ENCODE measurements around the gene LRRTM4. TPM values are rescaled to one million over a fixed set of nuclear protein-coding genes. Genes with fewer than 3 reads are reported as not detected.

The LRRTM4 gene
- total and polyA plus RNA-seq, 10 of the 15 experiments (the other 5 are each of a cell fraction or from before 2014, with no cell fraction given): 0.01 to 1.0 TPM; not detected in 8

DNA sequence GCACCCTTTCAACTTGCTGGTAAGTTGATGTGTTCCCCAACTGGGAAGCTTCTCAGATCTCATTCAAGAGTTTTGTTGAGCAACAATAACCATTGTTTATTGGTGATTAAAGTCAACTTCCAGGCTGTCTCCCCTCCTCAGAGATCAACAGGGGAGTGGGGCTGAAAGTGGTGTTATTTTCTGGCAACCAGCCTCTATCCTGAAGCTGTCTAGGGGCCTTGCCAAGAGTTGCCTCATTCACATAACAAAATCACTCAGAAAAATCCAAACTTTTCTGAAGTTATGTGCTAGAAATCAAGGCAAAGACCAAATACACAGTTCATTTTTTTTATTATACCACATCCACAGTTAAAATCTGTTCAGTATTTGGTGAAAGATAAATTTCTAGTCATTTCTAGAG is 788.4 kb downstream of the LRRTM4 start:
- H4K20me1 ChIP-seq (ENCODE audit: control insufficient read depth, insufficient read depth): no peaks in the 10 kb centered on the region
- RAD21 ChIA-PET (ENCODE audit: unreplicated experiment): no interaction called here
- no peak for ATAC-seq
- H3K4me1 ChIP-seq (ENCODE audit: control insufficient read depth, insufficient read depth, low read length): no peaks in the 10 kb centered on the region
- FAIRE-seq: no peak
- no peaks in the 10 kb centered on the region for H3K9me3 ChIP-seq (replicated peaks; ENCODE audit: control insufficient read depth, insufficient read depth, low read length)
- no peak overlapping the region for H3K27ac ChIP-seq (ENCODE audit: control insufficient read depth, insufficient read depth)
- TF ChIP-seq, protein P1, sequence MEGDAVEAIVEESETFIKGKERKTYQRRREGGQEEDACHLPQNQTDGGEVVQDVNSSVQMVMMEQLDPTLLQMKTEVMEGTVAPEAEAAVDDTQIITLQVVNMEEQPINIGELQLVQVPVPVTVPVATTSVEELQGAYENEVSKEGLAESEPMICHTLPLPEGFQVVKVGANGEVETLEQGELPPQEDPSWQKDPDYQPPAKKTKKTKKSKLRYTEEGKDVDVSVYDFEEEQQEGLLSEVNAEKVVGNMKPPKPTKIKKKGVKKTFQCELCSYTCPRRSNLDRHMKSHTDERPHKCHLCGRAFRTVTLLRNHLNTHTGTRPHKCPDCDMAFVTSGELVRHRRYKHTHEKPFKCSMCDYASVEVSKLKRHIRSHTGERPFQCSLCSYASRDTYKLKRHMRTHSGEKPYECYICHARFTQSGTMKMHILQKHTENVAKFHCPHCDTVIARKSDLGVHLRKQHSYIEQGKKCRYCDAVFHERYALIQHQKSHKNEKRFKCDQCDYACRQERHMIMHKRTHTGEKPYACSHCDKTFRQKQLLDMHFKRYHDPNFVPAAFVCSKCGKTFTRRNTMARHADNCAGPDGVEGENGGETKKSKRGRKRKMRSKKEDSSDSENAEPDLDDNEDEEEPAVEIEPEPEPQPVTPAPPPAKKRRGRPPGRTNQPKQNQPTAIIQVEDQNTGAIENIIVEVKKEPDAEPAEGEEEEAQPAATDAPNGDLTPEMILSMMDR (IDR thresholded peaks at IDR 0.05 in 2 of 3, conservative IDR thresholded peaks at IDR 0.05 in 1 of 3; ENCODE audit: control insufficient read depth in 2 of 3, extremely low read depth in 1 of 3, insufficient read depth in 1 of 3, low read depth in 3 of 3, low read length in 3 of 3): no peak
- TF ChIP-seq, protein P2, sequence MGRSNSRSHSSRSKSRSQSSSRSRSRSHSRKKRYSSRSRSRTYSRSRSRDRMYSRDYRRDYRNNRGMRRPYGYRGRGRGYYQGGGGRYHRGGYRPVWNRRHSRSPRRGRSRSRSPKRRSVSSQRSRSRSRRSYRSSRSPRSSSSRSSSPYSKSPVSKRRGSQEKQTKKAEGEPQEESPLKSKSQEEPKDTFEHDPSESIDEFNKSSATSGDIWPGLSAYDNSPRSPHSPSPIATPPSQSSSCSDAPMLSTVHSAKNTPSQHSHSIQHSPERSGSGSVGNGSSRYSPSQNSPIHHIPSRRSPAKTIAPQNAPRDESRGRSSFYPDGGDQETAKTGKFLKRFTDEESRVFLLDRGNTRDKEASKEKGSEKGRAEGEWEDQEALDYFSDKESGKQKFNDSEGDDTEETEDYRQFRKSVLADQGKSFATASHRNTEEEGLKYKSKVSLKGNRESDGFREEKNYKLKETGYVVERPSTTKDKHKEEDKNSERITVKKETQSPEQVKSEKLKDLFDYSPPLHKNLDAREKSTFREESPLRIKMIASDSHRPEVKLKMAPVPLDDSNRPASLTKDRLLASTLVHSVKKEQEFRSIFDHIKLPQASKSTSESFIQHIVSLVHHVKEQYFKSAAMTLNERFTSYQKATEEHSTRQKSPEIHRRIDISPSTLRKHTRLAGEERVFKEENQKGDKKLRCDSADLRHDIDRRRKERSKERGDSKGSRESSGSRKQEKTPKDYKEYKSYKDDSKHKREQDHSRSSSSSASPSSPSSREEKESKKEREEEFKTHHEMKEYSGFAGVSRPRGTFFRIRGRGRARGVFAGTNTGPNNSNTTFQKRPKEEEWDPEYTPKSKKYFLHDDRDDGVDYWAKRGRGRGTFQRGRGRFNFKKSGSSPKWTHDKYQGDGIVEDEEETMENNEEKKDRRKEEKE (IDR thresholded peaks at IDR 0.05): no peak
- TF ChIP-seq, protein P3, sequence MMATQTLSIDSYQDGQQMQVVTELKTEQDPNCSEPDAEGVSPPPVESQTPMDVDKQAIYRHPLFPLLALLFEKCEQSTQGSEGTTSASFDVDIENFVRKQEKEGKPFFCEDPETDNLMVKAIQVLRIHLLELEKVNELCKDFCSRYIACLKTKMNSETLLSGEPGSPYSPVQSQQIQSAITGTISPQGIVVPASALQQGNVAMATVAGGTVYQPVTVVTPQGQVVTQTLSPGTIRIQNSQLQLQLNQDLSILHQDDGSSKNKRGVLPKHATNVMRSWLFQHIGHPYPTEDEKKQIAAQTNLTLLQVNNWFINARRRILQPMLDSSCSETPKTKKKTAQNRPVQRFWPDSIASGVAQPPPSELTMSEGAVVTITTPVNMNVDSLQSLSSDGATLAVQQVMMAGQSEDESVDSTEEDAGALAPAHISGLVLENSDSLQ (IDR thresholded peaks at IDR 0.05): no peak
- no peak for TF ChIP-seq ESRRA (IDR thresholded peaks at IDR 0.05; ENCODE audit: low read length)
- no peak for TF ChIP-seq FOXK2 (IDR thresholded peaks at IDR 0.05)
- TF ChIP-seq POLR2A (IDR thresholded peaks at IDR 0.05; ENCODE audit: low read depth, low read length): no peak
- POLR2A ChIA-PET: no interaction called here
- no peaks in the 10 kb centered on the region for H3K27me3 ChIP-seq (replicated peaks in 1 of 2; ENCODE audit: control insufficient read depth in 2 of 2, insufficient read depth in 2 of 2, low read length in 1 of 2)
- DNase-seq (ENCODE audit: low read depth, low spot score): no peak
- SMC1A ChIA-PET (ENCODE audit: uncharacterized antibody, unreplicated experiment): no interaction called here
- H3K79me2 ChIP-seq (ENCODE audit: control insufficient read depth, insufficient read depth, low read length): no peaks in the 10 kb centered on the region
- no peak overlapping the region for H2AFZ ChIP-seq (ENCODE audit: control insufficient read depth, low read depth, low read length)
- no peak overlapping the region for H3K4me2 ChIP-seq (ENCODE audit: control insufficient read depth, insufficient read depth)
- H3K36me3 ChIP-seq (ENCODE audit: control insufficient read depth in 2 of 2, insufficient read depth in 2 of 2, low read length in 1 of 2): no peaks in the 10 kb centered on the region
- in situ Hi-C loops (cut with MboI): no loop called here
- H3K9ac ChIP-seq (ENCODE audit: control insufficient read depth, insufficient read depth, low read length): no peak overlapping the region
- no TSS peak for BruUV-seq (replicated peaks)
- CTCF ChIA-PET: no interaction called here
- H3K4me3 ChIP-seq: no peak overlapping the region
- intact Hi-C loops (cut with micrococcal nuclease; ENCODE audit: unreplicated experiment): no loop called here

All from GM12878 (cell line).